GM18520 (cell line): ENCODE data around the gene RPS19BP1.

Experiments
- ATAC-seq: cut with Tn5 transposase; IDR thresholded peaks from one replicate; pipeline ENCODE4 v1.9.1; 2021; ENCODE audit not compliant: unreplicated experiment

Gene RPS19BP1

DNA sequence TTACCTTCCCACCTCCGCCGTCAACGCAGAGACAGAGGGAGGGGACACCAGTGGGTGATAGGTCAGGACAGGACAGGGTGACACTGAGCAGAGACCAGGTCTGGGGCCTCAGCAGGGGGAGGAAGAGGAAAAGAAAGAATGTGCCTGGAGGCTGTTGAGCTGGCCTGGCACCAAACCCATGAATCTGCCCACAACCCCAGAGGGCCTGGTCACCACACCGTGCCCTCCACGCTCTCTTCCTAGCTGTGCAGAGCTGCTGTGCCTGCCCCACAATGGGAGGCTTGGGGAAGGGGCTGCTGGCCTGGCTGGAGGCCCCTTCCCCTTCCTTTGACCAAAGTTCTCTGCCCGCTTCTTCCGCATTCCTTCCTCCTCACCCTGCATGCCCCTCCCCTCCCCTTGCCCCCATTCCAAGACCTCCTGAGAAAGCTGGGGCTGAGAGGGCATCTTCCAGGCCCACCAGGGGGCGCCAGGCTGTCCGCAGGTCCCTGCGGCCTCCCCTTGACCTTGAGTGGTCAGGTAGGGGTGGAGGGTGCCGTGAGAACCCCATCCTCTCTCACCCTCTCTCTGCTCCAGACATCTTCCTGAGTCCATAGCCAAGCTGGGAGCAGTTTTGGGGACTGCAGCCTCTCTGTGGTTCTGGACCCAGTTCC is 27.0 kb upstream of the RPS19BP1 start:
- ATAC-seq, result no peak

DNA sequence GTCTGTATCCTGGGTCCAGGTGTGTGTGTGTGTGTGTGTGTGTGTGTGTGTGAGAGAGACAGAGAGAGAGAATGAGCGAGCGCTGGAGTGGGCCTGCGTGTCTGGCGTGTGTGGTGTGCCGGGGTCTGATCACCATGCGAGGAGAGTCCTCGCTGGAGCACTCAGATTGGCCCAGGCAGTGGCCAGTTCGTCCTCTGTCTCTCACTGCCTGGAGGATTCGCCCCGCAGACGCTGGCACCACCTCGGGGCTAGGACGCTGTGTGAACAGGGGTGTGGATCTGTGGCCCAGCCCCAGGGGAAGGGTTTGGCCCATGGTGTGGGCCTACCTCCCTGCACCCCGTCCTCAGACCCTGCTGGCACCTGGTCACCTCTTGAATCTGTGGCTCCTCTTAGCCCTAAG is 26.4 kb upstream of the RPS19BP1 start:
- ATAC-seq, result no peak

DNA sequence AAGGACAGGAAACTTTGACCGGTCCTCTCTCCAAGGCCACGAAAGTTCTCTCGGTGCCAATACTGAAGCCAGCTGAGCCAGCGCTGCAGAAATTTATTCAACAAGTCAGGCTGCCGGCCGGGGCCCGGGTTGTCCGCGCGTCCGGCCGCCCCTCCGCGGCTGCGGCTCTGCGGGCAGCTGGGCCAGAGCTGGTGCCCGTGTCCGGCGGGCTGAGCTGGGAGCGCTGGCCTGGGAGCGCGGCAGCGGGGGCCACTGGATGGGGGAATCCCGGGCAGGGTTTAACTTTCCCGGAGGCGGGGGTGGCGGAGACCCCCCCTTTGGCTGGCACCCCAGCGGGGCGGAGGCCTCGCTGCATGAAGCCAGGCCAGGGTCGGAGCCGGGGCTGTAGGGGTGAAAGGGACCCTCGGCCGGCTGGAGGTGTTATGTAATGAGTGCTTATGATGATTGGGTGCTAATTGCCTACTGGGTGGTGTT is 25.7 kb upstream of the RPS19BP1 start:
- no peak for ATAC-seq

DNA sequence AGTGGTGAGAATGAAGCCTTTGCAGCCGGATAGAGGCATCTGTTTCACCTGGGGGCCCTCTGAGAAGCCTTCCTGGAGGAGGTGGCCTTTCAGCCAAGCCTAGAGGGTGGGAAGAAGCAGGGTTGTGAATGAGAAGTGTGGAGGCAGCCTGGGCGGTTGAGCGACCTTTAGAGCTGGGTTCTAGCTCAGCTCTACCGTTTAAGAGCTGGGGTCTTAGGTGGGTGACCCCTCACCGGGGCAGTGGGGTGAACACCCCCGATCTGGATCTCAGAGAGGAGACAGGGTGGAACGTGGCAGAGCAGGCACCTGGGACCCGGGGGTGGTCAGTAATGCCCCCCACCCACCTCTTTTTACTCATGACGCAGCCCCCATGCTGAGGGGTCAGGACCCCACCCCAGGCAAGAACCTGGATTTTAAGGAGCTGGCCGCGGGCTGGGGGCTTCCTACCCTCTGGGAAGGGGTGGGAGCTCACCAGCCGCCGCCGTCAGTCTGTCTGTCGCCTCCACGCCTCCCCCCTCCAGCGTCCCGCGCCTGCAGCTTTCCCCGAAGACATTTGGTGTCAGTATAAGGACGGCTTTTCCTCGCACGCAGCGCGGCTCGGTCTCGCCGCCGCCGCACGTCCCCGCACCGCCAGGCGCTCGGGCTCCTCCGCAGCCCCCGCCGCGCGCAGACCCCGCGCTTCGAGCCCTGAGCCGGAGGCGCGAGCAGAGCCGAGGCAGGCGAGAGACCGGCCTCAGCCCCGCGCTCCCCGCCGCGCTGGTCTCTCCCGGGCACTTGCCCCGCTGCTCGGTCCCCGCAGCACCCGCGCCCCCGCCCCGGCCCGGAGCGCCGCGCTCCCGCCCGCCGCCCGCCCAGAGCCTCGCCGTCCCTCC is 24.7 kb upstream of the RPS19BP1 start:
- ATAC-seq, result no peak

DNA sequence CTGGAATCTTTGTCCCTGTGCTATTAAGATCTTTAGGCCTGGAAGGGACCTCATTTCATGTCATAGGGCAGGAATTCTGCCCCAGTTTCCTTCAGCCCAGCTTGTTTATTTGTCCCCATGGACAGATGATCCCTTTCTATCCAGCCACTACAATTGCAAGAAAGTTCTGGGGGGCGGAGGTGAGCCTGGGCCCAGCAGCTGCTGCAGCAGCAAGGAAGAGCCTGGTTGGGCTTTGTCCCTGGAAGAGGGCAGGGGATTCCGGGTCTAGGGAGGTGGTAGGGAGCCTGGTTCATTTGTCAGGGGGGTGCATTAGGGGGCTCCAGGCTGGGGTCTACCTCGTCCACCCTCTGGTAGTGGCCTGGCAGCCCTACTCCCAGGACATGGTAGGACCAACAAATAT is 21.6 kb upstream of the RPS19BP1 start:
- no peak for ATAC-seq

DNA sequence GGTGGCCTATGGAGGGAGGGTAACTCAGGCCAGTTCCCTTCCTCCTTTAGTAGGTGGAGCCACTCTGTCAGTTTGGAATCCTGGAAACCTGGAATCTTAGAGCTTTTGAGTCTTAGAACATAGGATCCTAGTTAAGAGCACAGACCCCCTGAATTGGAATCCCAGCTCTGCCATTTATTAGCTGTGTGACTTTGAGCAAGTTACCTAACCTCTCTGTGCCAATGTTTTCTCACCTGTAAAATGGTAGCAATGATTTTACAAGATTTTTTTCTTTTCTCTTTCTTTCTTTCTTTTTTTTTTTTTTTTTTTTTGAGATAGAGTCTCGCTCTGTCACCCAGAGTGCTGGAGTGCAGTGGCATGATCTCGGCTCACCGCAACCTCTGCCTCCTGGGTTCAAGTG is 20.9 kb upstream of the RPS19BP1 start:
- no peak for ATAC-seq

DNA sequence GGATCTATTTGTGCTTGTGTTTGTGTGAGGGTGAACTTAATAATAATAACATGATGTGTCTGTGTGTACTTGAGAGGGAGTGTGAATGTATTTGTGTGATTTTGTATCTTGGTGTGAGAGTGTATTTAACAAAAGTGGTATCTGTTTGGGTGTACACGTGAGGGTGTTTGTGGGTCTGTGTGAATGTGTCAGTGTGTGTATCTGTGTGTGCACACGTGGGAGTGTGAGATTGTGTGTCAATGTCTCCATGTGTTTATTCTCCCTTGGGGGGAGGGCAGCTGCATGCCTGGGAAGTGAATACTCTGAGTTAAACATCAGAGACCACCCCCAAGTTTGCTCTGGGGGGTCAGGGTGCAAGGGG is 15.0 kb upstream of the RPS19BP1 start:
- no peak for ATAC-seq

DNA sequence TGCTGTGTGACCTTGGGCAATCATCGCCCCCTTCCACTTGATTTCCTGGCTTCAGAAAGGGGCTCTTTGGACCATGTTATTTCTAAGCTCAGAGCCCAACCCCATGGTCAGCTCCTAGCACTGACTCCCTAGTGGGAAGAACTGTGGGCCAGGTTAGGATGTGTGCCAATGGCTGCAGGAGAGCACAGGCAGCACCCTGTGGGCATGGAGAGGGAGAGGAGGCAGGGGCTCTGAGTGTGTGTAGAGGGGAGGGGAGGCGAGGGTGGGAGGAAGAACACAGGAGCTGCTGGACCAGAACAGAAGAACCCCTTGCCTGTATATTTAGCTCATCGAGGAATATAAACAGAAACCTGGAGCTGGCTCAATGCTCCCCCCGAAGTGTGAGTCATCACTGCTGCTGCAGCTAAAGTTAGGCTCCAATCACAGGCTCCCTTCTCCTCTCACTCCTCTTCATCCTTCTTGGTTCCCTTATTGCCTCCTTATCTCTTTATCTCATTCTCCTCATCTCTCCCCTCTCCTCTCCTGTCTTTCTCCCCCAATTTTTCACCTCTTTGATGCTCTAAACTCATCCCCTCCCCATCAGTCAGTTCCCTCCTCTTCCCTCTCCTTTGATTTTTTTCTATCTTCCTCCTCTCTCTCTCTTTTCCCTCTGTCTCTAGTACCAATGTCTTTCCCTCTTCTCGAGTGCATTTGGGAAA is 14.5 kb upstream of the RPS19BP1 start:
- ATAC-seq, result no peak

DNA sequence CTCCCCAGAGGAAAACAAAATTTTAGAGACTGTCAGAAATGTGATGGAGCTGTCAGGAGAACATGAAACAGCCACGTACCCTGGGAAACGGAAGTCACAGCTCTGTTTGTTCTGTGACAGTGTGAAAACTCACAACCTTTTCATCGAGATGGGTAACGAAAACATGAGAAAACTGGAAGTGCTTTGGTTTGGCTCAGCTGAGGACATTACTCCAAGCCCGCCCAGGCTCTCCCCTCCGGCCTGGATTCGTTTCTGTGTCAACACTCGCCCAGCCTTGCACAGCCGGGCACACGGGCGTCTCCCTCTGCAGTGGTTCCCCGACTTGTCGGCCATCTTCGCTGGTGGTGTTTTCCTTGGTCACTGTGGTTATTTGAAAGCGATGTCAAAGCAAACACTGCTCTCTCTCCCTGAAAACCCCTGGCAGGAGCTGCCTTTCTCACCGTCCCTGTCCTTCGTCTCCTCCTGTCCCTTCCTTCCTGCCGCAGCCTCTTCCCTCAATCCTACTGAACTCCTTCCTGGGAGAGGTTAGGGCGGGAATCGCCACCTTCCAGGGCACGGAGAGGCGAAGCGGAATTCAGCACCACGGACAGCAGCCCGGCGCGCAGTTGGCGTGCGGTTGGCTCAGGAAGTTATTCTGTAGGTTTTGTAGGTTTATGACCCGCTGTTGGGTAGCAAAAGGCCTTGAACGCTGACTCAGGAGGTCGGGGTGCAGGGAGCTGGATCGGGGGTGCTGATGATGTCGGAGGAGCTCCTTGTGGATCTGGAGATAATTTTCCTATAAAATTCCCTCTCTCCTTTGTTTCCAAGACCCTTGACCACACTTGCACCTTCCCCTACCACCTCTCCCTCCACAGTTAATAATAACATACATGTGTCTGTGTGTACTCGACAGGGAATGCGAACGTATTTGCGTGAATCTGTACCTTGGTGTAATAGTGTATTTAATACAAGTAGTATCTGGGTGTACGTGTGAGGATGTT is 13.1 kb upstream of the RPS19BP1 start:
- no peak for ATAC-seq

DNA sequence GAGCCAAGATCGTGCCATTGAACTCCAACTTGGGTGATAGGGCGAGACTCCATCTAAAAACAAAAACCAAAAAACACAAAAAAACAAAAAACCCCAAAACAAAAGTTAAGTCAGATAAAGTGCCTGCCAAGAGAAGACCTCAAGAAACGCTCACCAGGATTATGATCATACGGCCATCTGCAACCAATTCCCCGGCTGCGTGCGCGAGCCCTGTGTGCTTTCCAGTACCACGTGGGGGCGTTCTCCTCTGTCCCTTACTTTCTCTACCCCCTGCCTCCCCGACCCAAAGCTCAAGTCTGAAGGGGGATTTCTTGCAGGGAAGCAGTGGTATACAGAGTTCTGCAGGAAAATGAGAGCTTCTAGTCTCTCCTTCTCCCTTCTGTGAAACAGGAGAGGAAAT is 10.5 kb upstream of the RPS19BP1 start:
- no peak for ATAC-seq

DNA sequence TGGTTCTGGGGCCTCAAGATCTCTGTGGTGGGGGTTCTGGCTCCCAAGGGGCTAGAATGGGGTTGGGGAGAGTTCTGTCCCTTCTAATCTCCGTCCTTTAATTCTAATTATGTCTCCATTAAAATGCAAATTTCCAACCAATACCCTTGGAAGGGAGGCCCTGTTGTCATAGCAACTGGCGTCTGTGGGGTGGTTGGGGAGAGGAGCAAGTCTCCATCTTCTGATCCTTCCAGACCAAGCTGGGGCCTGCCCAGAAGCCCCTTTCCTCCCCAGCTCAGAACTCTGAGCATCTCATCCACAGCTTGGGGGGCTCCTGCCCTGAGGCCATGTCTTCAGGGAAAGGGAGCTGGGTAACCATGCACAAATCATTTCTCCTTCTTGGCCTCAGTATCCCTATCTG is 5.4 kb upstream of the RPS19BP1 start:
- ATAC-seq, result no peak

DNA sequence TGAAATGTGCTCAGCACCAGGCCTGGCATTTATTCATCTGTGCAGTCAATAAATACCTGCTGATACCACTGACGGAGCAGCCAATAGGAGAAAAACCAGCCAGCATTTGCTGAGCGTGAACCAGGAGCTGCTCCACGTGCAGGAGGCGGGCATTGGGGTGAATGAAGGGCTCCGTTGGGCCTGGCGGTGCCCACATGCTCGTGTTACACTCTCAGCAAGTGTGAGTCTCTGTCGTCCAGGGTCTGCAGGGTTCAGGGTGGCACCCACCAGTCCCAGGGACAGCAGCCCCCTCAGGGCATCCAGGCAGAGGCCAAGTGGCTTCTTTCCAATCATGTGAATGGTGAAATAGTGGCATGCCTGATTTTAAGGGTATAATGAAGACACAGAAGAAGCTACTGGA is 4.2 kb upstream of the RPS19BP1 start:
- no peak for ATAC-seq

DNA sequence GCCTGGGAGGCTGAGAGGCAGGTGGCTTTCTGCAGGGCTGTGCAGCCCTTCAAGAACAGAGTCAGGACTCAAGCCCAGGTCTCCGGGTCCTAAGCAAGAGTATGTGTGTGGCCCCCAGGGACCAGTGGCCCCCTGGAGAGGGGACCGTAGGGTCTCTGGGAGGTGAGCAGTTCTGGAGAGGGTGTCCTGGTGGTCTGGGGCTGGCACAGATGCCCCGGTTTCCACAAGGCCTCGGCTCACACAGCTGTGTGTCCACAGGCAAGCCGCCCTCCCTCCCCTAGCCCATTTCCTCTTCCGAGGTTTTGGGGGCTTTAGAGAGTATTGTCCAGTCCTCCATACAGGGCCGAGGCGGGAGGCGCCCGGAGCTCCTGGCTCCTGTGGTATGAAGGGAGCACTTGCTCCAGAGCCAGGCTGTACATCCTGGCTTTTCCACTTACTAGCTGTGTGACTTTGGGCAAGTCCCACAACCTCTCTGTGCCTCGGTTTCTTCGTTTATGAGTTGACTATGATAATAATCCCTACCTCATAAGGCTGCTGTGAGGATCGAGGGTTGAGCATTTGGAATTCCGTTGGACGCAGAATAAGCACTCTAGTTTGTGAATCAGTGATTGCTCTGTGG is 3.4 kb upstream of the RPS19BP1 start:
- no peak for ATAC-seq

DNA sequence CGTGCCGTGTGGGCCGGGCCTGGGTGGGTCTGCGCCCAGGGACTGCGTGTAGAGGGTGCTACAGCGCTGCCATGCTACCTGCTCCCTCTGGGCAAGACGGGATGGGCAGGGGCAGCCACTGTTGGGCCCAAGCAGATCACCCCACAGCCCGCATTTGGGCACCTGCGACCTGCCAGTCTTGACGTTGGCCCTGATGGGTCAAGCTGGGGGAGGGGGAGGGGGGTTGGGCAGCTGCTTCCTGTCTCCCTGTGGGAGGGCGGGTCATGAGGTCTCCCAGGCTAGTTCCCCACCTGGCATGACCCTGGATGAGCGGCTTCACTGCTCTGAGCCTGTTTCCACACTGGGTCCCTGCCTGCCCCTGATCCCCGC is 2.8 kb upstream of the RPS19BP1 start:
- no peak for ATAC-seq

DNA sequence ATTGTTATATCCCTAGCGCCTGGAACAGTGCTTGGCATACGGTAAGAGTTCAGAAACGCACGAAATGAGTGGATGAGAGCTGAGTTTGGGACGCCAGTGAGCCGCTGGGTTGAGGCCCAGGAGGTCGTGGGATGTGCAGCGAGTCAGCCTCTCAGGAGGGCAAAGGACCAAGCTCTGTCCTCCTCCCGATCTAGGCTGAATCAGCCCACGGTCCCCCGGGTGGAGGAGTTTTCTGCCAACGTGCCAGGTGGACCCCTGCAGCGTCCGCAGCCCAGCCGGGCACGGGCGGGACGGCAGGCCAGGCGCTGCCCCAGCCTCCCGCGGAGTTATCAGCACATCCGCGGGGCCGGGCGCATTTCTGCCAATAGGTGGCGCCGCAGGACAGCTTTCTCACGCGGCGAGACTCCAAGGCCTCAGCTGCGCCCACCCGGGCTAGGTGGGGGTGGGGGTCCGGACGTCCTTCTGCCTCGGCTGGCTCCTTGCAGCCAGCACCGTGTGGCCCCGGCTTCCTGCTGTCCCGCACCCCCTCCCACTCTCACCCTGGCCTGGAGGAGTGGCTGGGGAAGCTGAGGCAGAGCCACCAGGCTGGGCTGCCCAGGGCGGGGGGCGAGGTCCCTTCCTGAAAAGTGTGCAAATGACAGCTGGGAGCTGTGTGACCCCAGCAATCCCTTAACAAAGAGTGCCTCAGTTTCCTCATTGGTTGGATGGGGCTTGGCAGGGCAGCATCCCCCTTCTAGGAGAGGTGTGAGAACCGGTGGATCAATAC is 2.2 kb upstream of the RPS19BP1 start:
- ATAC-seq, result no peak

DNA sequence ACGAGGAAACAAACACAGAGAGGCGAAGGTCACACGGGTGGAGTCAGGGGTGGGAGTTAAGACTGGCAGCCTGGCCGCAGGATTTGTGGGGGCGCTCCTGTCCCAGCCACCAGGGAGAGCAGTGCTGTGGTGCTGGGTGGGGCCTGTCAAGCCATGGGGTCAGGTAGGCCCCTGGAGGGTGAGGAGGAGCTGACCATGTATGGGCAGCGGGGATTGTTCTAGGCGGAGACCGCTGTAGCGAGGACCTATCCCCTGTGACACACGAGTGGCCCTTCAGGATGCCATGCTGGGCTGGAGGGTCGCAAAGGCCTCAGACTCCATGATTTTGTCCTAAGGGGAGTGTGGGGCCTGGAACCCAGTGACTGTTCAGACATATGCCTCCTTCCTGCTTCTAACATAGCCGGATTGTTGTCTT is 1.6 kb upstream of the RPS19BP1 start:
- ATAC-seq, result no peak

DNA sequence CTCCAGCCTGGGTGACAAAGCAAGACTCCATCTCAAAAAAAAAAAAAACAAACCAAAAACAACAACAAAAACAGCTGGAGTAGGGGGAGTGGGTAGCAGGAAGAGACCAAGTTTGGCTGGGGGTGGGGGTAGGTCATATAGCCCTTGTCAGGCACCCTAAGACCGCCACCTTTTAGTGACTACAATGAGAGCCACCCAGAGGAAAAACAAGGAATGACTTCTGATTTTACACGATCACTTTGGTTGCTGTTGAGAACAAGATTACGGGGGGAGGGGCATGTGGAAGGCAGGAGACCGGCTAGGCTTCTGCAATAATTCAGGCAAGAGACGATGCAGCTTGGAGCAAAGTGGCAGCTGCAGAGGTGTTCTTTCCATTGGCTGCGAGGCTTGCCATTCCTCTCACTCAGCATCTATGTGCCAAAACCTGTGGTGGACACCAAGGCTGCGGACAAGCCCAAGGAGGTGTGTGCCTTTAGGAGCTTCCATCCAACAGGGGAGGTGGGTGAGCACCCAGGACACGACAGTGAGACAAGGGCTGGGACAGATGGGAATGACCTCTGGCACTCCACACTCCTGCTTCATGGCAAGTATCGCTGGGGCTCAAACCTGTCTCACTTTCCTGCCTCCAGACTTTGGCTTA is 1.7 kb downstream of the RPS19BP1 start:
- no peak for ATAC-seq

DNA sequence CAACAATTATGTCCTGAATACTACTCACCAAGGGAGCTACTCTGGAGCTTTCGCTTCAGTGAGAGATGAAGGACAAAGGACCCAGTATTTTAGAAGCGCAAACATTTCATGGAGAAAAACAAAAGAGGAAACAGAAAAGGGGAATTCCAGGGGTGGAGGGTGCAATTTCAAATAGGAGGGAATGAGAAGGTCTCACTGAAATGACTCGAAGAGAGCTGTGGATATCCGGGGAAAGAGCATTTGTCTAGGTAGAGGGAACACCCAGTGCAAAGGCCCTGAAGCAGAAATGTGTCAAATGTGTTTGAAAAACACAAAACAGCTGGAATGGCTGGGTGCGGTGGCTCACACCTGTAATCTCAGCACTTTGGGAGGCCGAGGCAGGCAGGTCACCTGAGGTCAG is 2.4 kb downstream of the RPS19BP1 start:
- ATAC-seq, result no peak

DNA sequence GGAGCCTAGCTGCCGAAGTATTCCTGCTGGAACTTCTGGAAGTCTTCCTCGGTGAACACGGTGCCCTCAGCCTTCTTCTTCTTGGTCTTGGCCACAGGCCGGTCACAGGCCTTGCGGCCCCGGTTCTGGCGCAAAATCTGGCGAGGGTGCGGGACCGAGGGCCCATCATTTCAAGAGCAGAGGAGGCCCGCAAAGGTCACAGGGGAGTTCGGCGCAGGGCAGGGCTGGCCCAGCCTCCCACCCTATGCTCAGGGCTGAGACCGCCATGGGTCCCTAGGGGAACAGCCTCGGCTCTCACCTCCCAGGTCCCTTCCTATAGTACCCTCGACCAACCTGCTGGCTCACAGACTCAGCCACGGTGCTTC is 3.1 kb downstream of the RPS19BP1 start:
- ATAC-seq, result no peak
